ENCODE measurements around the gene LCNL1.

- TF ChIP-seq CTCF (IDR thresholded peaks at IDR 0.05; ENCODE audit: insufficient read depth, low read depth, low read length): no peak
- TF ChIP-seq EZH2 (IDR thresholded peaks at IDR 0.05; ENCODE audit: insufficient read depth, low read length): no peak
These were observed 7.6 kb downstream of the LCNL1 start for GRCh38 chr9:136990242-136990911.

All from astrocyte (in vitro differentiated cells and primary cell).